Panc1 (cell line): ENCODE data around the gene NEIL3. TPM values are rescaled to one million over a fixed set of nuclear protein-coding genes. Genes with fewer than 3 reads are reported as not detected.

ENCODE experiments used
- ATAC-seq: fragments of 200-7000 bp; cut with Tn5 transposase; 2 replicates; pipeline ENCODE4 v1.9.1; 2020; ENCODE audit warnings: mild to moderate bottlenecking, moderate library complexity
- BruUV-seq: library from RNA; stranded (reverse); fragments of 400-500 nt; replicated peaks from 2 replicates; lab custom pipeline; 2021; lab: Mats Ljungman, UMichigan
- CTCF ChIA-PET: fragments of 300-600 bp; sonication (Branson Sonifier 250); formaldehyde crosslinking; loops from one replicate; lab custom pipeline; 2022; ENCODE audit warnings: antibody characterized with exemption; lab: Charles Lee
- POLR2A ChIA-PET: fragments of 300-600 bp; sonication (Branson Sonifier 250); formaldehyde crosslinking; loops from one replicate; lab custom pipeline; 2022; ENCODE audit warnings: antibody characterized with exemption; lab: Charles Lee
- DNase-seq: peaks from one replicate; pipeline ENCODE4 v3.0.0-alpha.2; 2010; ENCODE audit warnings: low read depth, low spot score
- H3K27ac ChIP-seq: 2 replicates; pipeline ENCODE4 v1.5.1; 2011; ENCODE audit warnings: mild to moderate bottlenecking, low read length, inconsistent platforms
- H3K27me3 ChIP-seq: fragments of 200-500 bp; sonication (Bioruptor generic); 2 replicates; pipeline ENCODE4 v1.6.0; 2014; ENCODE audit warnings: low read length, inconsistent platforms; ENCODE audit not compliant: control insufficient read depth, insufficient read depth
- H3K36me3 ChIP-seq: fragments of 200-500 bp; sonication (Bioruptor generic); 2 replicates; pipeline ENCODE4 v1.5.1; 2014; ENCODE audit warnings: inconsistent platforms, mild to moderate bottlenecking, low read length, moderate library complexity; ENCODE audit not compliant: control insufficient read depth, insufficient read depth
- H3K4me1 ChIP-seq: 2 replicates; pipeline ENCODE4 v1.5.1; 2011; ENCODE audit warnings: inconsistent platforms, mild to moderate bottlenecking, low read length, moderate library complexity; ENCODE audit not compliant: control insufficient read depth, insufficient read depth
- H3K4me3 ChIP-seq, 2 experiments: 2 replicates each; pipeline ENCODE4 v1.5.1; 2011 to 2012; ENCODE audit warnings: low read depth in 2 of 2, low read length in 2 of 2, mild to moderate bottlenecking in 2 of 2, inconsistent platforms in 1 of 2, moderate library complexity in 1 of 2
- H3K9me3 ChIP-seq: fragments of 200-500 bp; sonication (Bioruptor generic); 2 replicates; pipeline ENCODE4 v1.5.1; 2014; ENCODE audit warnings: low read depth, mild to moderate bottlenecking, inconsistent platforms, low read length, moderate library complexity; ENCODE audit not compliant: control insufficient read depth, insufficient read depth
- POLR2AphosphoS5 ChIP-seq: IDR thresholded peaks from 2 replicates; pipeline ENCODE4 v1.6.1; 2012; ENCODE audit warnings: mild to moderate bottlenecking, low read depth, low read length, moderate library complexity
- SIN3A ChIP-seq: IDR thresholded peaks from 2 replicates; pipeline ENCODE4 v1.6.1; 2012; ENCODE audit warnings: low read depth, mild to moderate bottlenecking, low read length, moderate library complexity, borderline replicate concordance; ENCODE audit not compliant: insufficient read depth
- TCF7L2 ChIP-seq: IDR thresholded peaks from 2 replicates; pipeline ENCODE4 v1.6.1; 2011; ENCODE audit warnings: mild to moderate bottlenecking, low read depth, low read length, inconsistent platforms
- in situ Hi-C: cut with HindIII; loops from 2 replicates; pipeline ENCODE4 v1.10.0; 2016; ENCODE audit warnings: low sequenced_read_pairs, low pct_unique_long_range_greater_than_20kb
- intact Hi-C: fragments of 100-400 bp; cut with micrococcal nuclease; formaldehyde crosslinking; loops from one replicate; pipeline ENCODE4 v1.10.0; 2022; ENCODE audit not compliant: unreplicated experiment
- total RNA-seq: library from RNA; stranded (reverse); gene quantifications from one replicate; pipeline ENCODE4 v1.2.1, GENCODE V29; 2021; ENCODE audit not compliant: unreplicated experiment
- TF ChIP-seq, protein P1 (sequence below): fragments of 450-650 bp; IDR thresholded peaks from 2 replicates; pipeline ENCODE4 v1.5.1; 2017; ENCODE audit warnings: mild to moderate bottlenecking
- TF ChIP-seq, protein P2 (sequence below), 2 experiments: IDR thresholded peaks; 2 replicates each; pipeline ENCODE4 v1.6.1; 2011 to 2012; ENCODE audit warnings: low read depth in 2 of 2, control low read depth in 1 of 2, low read length in 1 of 2, mild to moderate bottlenecking in 1 of 2, moderate library complexity in 1 of 2; ENCODE audit not compliant: insufficient read depth in 1 of 2

NEIL3 gene
- total RNA-seq, 1 experiment from 2014 or later = 8.9 TPM

DNA sequence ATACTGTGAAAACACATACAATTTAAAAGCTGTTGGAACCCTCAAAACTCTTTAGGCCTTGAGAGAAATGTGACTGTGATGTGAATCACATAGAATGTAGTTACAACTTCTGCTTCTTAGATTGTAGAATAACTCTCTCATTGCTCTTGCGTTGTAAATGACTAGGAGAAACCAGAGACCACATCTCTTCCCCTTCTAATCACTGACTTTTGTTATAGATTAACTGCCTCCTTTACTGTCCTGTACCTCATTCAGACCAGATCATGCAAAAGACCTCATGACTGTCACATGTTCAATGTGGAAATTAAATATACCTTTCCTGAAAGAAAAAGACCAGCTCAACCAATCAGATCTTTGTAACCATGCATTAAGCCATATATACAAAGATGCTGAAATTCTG, 43.2 kb upstream of the NEIL3 start:
- ChIA-PET CTCF (no interaction called here), POLR2A (no interaction called here)
- no peaks in the 10 kb centered on the region for H3K27me3 ChIP-seq
- ATAC-seq (no peak), DNase-seq (no peak)
- H3K36me3 ChIP-seq = no peaks in the 10 kb centered on the region
- no peaks in the 10 kb centered on the region for H3K9me3 ChIP-seq
- no peak overlapping the region for H3K4me3 ChIP-seq
- intact Hi-C loops = no loop called here
- H3K27ac ChIP-seq = no peak overlapping the region
- TF ChIP-seq SIN3A (no peak), POLR2AphosphoS5 (no peak), TCF7L2 (no peak)
- TF ChIP-seq, protein P1, sequence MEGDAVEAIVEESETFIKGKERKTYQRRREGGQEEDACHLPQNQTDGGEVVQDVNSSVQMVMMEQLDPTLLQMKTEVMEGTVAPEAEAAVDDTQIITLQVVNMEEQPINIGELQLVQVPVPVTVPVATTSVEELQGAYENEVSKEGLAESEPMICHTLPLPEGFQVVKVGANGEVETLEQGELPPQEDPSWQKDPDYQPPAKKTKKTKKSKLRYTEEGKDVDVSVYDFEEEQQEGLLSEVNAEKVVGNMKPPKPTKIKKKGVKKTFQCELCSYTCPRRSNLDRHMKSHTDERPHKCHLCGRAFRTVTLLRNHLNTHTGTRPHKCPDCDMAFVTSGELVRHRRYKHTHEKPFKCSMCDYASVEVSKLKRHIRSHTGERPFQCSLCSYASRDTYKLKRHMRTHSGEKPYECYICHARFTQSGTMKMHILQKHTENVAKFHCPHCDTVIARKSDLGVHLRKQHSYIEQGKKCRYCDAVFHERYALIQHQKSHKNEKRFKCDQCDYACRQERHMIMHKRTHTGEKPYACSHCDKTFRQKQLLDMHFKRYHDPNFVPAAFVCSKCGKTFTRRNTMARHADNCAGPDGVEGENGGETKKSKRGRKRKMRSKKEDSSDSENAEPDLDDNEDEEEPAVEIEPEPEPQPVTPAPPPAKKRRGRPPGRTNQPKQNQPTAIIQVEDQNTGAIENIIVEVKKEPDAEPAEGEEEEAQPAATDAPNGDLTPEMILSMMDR = no peak
- TF ChIP-seq, protein P2, sequence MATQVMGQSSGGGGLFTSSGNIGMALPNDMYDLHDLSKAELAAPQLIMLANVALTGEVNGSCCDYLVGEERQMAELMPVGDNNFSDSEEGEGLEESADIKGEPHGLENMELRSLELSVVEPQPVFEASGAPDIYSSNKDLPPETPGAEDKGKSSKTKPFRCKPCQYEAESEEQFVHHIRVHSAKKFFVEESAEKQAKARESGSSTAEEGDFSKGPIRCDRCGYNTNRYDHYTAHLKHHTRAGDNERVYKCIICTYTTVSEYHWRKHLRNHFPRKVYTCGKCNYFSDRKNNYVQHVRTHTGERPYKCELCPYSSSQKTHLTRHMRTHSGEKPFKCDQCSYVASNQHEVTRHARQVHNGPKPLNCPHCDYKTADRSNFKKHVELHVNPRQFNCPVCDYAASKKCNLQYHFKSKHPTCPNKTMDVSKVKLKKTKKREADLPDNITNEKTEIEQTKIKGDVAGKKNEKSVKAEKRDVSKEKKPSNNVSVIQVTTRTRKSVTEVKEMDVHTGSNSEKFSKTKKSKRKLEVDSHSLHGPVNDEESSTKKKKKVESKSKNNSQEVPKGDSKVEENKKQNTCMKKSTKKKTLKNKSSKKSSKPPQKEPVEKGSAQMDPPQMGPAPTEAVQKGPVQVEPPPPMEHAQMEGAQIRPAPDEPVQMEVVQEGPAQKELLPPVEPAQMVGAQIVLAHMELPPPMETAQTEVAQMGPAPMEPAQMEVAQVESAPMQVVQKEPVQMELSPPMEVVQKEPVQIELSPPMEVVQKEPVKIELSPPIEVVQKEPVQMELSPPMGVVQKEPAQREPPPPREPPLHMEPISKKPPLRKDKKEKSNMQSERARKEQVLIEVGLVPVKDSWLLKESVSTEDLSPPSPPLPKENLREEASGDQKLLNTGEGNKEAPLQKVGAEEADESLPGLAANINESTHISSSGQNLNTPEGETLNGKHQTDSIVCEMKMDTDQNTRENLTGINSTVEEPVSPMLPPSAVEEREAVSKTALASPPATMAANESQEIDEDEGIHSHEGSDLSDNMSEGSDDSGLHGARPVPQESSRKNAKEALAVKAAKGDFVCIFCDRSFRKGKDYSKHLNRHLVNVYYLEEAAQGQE (IDR thresholded peaks at IDR 0.05; ENCODE audit: insufficient read depth in 1 of 2, low read depth in 2 of 2, low read length in 1 of 2) = no peak
- no peaks in the 10 kb centered on the region for H3K4me1 ChIP-seq
- BruUV-seq = no TSS peak
- in situ Hi-C loops = no loop called here

- no peak for TF ChIP-seq POLR2AphosphoS5
- TF ChIP-seq SIN3A = no peak
- TF ChIP-seq, protein P1 = no peak
- no peak for TF ChIP-seq TCF7L2
- TF ChIP-seq, protein P2 (IDR thresholded peaks at IDR 0.05; ENCODE audit: insufficient read depth in 1 of 2, low read depth in 2 of 2, low read length in 1 of 2) = no peak
- DNase-seq (no peak), ATAC-seq (no peak)
- intact Hi-C loops (no loop called here), in situ Hi-C loops (no loop called here)
- Histone ChIP-seq H3K4me3 (no peak overlapping the region), H3K27ac (no peak overlapping the region), H3K4me1 (no peaks in the 10 kb centered on the region), H3K36me3 (no peaks in the 10 kb centered on the region), H3K9me3 (no peaks in the 10 kb centered on the region), H3K27me3 (no peaks in the 10 kb centered on the region)
- CTCF ChIA-PET = no interaction called here
- POLR2A ChIA-PET = no interaction called here
- BruUV-seq = no TSS peak
These were observed 41.8 kb upstream of the NEIL3 start for GRCh38 chr4:177267911-177268310.
